K562 (cell line): Measurements from ENCODE around the gene BTD. TPM values are rescaled to one million over a fixed set of nuclear protein-coding genes. Genes with fewer than 3 reads are reported as not detected.

ENCODE experiments used
- CHD7 ChIP-seq: fragments of 200-600 bp; sonication (generic); IDR thresholded peaks from one replicate; pipeline ENCODE4 v1.6.1; 2012; ENCODE audit warnings: mild to moderate bottlenecking, low read depth, low read length, inconsistent platforms
- MLX ChIP-seq, 2 experiments: fragments of 450-650 bp in 1 of 2; sonication (generic) in 1 of 2; formaldehyde crosslinking; conservative IDR thresholded peaks; 2 replicates each; pipeline versions ENCODE4 v1.4.0 to v1.8.1; 2020 to 2022; ENCODE audit warnings: mild to moderate bottlenecking in 1 of 2, missing genetic modification reagents in 1 of 2
- PATZ1 ChIP-seq: fragments of 250-450 bp; sonication (Bioruptor Pico); IDR thresholded peaks from 2 replicates; pipeline ENCODE4 v1.5.0; 2020; ENCODE audit warnings: mild to moderate bottlenecking, borderline replicate concordance
- SAFB2 ChIP-seq: fragments of 200-400 bp; formaldehyde crosslinking; IDR thresholded peaks from 2 replicates; pipeline ENCODE4 v1.6.1; 2018; ENCODE audit warnings: borderline replicate concordance, low read length, low read depth, moderate library complexity; ENCODE audit not compliant: severe bottlenecking
- STAT6 ChIP-seq: sonication (generic); formaldehyde crosslinking; IDR thresholded peaks from 2 replicates; pipeline ENCODE4 v1.8.1; 2023; ENCODE audit warnings: mild to moderate bottlenecking, missing genetic modification reagents
- TOE1 ChIP-seq, 2 experiments: fragments of 450-650 bp in 1 of 2; sonication (generic) in 1 of 2; formaldehyde crosslinking in 1 of 2; IDR thresholded peaks; 2 replicates each; pipeline versions ENCODE4 v1.7.1 to v1.8.0; 2016 to 2022; ENCODE audit warnings: borderline replicate concordance in 2 of 2, mild to moderate bottlenecking in 2 of 2, antibody characterized with exemption in 1 of 2, inconsistent platforms in 1 of 2, low read depth in 1 of 2, missing genetic modification reagents in 1 of 2, moderate library complexity in 1 of 2
- ZFP30 ChIP-seq: fragments of 250-450 bp; sonication (Bioruptor Pico); IDR thresholded peaks from 2 replicates; pipeline ENCODE4 v1.8.0; 2022; ENCODE audit warnings: moderate library complexity, mild to moderate bottlenecking, inconsistent platforms, borderline replicate concordance
- ZNF12 ChIP-seq: sonication (generic); formaldehyde crosslinking; IDR thresholded peaks from 2 replicates; pipeline ENCODE4 v1.4.0; 2020; ENCODE audit warnings: mild to moderate bottlenecking, missing genetic modification reagents
- ZNF3 ChIP-seq: fragments of 250-450 bp; sonication (Bioruptor Pico); IDR thresholded peaks from 2 replicates; pipeline ENCODE4 v1.5.0; 2021; ENCODE audit warnings: mild to moderate bottlenecking, moderate library complexity
- polyA plus RNA-seq, 8 experiments: library from polyadenylated mRNA; depleted of rRNA in 4 of 8; stranded (reverse) in 5 of 8; unstranded in 3 of 8; fragments of >200 nt; fragmentation: Nextera tagmentation in 2 of 8; fragmentation: Illumina TruSeq in 1 of 8; extraction: Ambion mirVana in 2 of 8; extraction: Trizol in 1 of 8; gene quantifications; 2 replicates each; pipeline versions ENCODE4 v1.2.1 to v1.2.3, GENCODE V29; 2011 to 2014; ENCODE audit warnings: inconsistent platforms in 1 of 8, missing spikeins in 1 of 8
- total RNA-seq, 7 experiments: library from RNA; depleted of rRNA in 6 of 7; stranded (reverse); fragments of >200 nt in 6 of 7; fragmentation: Illumina TruSeq in 2 of 7; extraction: Trizol in 2 of 7; gene quantifications; 2 replicates each; pipeline versions ENCODE4 v1.2.1 to v1.2.3, GENCODE V29; 2011 to 2021; ENCODE audit warnings: low replicate concordance in 1 of 7

The BTD gene
- total and polyA plus RNA-seq, 9 of the 15 experiments (the other 6 are each of a cell fraction or from before 2014, with no cell fraction given): 6.6 to 26.2 (median 10.6) TPM

GRCh38 chr3:15591928-15592327, 9.6 kb upstream of the BTD start (continued):
- TF ChIP-seq CHD7 (no peak), TOE1 (IDR thresholded peaks at IDR 0.05; ENCODE audit: borderline replicate concordance) (no peak), TOE1 (CRISPR knock-in tag; IDR thresholded peaks at IDR 0.05; ENCODE audit: borderline replicate concordance, low read depth) (no peak), PATZ1 (CRISPR knock-in tag) (peak; percentile 92), ZNF12 (CRISPR knock-in tag) (no peak), SAFB2 (no peak), MLX (CRISPR knock-in tag; conservative IDR thresholded peaks at IDR 0.05) (peak in 1 of 2 experiments; percentile 83; a peak in 1 of 4 replicates), ZFP30 (CRISPR knock-in tag) (peak; percentile 96), ZNF3 (peak; percentile 89), STAT6 (CRISPR knock-in tag) (no peak)
